Measurements from ENCODE around the gene AK8.

AK8 gene, protein sequence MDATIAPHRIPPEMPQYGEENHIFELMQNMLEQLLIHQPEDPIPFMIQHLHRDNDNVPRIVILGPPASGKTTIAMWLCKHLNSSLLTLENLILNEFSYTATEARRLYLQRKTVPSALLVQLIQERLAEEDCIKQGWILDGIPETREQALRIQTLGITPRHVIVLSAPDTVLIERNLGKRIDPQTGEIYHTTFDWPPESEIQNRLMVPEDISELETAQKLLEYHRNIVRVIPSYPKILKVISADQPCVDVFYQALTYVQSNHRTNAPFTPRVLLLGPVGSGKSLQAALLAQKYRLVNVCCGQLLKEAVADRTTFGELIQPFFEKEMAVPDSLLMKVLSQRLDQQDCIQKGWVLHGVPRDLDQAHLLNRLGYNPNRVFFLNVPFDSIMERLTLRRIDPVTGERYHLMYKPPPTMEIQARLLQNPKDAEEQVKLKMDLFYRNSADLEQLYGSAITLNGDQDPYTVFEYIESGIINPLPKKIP

DNA sequence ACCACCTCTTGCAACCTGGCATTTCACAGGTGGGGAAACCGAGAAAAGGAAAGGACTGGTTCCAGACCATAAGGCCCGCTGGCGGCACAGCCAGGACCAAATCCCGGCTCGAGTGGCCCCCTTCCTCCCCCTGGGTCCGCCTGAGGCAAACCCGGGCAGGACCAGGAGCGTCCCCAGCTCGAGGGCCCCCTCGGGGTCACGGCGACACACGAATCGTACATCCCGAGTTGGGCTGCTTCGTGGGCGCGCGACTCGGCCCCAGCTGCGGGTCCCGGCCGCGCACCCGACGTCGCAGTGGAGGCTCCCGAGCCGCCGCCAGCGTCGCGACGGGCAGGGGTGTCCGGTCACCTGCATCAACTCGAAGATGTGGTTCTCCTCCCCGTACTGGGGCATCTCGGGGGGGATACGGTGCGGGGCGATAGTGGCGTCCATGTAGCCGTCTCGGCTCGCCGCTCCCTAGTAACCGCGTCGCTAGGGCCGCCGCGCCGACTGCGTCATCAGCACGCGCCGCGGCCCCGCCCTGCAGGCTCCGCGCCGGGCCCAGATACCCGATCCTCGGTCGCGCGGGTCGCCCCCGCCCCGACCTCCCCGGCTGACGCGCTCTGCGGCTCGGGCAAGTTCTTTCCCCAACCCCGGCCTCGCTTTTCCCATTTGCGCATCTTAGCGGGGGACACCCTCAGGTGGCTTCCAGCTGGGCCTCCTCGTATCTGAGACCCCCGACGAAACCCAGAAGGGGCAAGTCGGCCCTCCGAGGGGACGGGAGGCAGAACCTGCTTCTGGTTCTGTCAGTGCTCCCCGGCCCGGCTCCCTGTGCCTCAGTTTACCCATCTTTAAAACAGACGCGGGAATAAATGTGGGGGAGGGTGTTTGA lies at the start of gene AK8:
Gene AK8, minus strand, starts transcription at position 461 of the 871 bp plus-strand sequence. Its CDS starts 29 bp downstream, at position 432.
- DNase-seq (ENCODE audit: low read depth in 2 of 2), result peak; percentile 30 to 43

DNA sequence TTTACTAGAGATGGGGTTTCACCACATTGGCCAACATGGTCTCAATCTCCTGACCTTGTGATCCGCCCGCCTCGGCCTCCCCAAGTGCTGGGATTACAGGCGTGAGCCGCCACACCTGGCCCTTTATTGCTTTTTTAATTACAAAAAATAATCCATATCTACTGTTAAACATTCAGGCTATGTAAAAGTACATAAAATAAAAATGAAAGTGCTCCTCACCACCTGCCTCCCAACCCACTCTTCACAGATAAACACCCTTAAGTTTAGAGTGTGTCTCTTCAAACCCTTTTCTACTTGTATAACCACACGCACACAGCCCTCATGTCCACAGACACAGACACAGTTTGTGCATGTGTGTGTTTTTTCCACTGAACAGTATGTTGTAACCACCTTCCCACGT lies 49.6 kb upstream of the AK8 start:
- no peak for DNase-seq (ENCODE audit: low read depth in 2 of 2)

DNA sequence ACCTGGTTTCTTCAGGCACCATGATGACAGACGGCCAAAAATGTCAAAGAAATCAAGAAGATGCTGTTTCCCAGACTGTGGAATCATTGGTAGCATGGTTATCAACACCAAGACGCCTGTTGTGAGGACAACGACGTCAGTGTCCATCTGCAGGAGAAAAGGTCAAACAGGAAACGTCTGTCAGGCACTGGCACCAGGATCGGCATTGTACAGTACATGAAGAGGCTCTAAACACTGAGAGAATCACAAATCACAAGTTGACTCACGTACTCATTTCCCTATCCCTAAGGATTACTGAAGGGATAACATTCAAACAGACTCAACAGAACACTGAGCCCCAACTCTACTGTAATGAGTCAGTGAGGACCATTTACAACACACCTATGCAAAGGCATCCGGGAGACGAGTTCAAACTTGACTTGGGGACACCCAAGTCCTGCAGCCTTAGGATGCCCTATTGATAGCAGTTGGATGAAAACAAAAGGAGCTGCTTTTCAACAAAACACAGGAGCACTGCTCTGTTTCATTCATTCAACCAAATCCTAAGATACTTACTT lies 45.3 kb upstream of the AK8 start:
- DNase-seq (ENCODE audit: low read depth in 2 of 2), result no peak

DNA sequence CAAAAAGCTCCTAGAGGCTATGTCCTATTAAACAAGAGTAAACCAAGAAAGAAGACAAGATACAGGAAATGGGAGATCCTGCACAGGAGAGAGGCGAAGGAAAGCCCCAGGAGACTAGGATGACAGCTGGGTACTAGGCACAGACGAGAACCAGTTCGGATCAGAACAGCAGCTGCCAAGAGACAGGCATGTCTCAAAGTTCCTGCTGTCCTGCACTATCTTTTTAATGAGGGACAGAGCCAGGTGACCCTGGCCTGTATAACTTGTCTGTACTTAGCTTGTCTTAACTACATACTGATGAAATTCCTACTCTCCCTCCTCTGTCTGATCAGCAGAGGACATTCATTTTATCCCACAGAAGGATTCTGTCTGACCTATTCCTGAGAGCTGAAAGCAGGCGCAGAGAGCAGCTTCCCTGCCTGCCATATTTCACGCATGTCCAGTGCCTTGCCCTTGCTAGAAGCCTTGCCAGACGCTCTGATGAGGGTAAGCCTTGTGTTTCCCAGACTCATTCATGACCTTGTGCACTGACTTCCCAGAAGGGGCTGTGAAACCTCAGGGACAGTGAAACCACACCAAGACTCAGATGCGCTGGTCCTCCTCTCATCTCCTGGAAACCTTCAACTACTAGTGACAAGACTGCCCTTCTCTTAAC lies 41.7 kb upstream of the AK8 start:
- no peak for DNase-seq (ENCODE audit: low read depth in 2 of 2)

DNA sequence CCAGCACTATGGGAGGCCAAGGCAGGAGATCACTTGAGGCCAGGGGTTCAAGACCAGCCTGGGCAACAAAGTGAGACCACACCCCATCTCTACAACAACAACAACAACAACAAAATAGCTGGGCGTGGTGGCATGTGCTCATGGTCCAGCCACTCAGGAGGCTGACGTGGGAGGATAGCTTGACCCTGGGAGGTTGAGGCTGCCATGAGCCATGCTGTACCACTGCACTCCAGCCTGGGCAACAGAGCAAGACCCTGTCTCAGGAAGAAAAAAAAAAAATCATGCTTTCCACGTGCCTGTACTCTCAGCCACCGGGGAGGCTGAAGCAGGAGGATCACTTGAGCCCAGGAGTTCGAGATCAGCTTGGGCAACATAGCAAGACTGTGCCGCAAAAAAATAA lies 36.8 kb upstream of the AK8 start:
- no peak for DNase-seq (ENCODE audit: low read depth in 2 of 2)

DNA sequence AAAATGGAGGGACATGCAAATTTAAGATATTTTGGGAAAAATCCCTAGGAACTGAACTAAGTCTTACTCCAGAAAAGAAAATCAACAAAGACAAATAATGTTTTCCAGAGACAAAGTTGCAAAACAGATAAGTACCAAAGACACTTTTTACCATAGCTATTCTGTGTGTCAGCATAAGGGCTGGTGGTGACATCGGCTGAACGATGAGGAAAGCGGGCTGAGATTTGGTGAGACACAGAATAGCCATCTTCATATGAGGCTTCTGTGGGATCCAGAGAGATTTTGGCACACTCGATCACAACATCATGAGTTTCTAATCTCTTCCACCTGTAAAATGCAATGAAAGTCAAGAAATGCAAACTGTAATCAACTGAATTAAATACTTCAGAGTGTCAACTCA lies 34.0 kb upstream of the AK8 start:
- no peak for DNase-seq (ENCODE audit: low read depth in 2 of 2)

DNA sequence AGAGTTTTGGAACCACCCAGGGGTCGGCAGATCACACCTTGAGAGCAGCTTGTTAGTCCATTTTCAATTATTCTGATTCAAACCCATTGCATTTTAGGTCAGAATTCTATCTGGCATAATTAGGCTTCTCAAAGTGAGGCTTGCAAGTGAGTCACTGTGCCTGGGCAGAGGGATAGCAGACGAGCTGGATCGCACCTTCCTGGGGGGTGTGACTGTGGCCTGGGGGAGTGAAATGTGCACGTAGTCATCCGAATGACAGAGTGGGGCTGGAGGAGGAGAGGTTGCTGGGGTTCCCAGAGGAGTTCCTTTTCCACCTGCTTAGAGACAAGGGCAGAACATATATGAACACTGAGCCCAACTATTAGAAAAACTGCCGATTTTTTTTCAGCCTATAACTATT lies 32.3 kb upstream of the AK8 start:
- no peak for DNase-seq (ENCODE audit: low read depth in 2 of 2)

DNA sequence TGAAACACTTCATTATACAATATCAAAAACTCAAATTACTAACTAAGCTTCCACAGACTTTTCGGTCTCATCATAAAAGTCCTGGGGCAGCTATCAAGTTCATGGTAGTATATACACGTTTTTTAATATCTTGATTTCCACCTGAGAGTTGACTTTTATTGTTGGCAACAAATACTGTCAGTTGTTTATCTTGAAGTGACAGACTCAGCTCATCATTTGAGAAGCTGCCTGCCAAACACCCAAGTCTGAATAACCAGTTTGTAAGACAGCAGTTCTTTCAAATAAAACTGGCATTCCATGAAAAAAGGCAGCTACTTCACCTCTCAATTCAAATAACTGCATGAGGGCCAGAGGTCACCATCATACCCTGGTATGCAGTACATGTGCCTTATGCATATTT lies 31.2 kb upstream of the AK8 start:
- no peak for DNase-seq (ENCODE audit: low read depth in 2 of 2)

DNA sequence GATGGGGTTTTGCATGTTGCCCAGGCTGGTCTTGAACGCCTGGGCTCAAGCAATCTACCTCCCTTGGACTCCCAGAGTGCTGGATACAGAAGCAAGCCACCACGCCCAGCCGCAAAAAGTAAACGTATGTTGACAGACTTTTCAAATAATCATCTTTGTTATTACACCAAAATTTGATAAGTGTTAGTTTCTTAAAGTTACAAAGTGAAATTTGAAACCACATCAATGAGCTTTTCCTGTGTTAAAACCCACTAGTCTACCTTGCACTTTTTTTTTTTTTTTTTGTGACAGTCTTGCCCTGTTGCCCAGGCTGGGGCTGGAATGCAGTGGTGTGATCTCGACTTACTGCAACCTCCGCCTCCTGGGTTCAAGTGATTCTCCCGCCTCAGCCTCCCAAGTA lies 30.6 kb upstream of the AK8 start:
- no peak for DNase-seq (ENCODE audit: low read depth in 2 of 2)

DNA sequence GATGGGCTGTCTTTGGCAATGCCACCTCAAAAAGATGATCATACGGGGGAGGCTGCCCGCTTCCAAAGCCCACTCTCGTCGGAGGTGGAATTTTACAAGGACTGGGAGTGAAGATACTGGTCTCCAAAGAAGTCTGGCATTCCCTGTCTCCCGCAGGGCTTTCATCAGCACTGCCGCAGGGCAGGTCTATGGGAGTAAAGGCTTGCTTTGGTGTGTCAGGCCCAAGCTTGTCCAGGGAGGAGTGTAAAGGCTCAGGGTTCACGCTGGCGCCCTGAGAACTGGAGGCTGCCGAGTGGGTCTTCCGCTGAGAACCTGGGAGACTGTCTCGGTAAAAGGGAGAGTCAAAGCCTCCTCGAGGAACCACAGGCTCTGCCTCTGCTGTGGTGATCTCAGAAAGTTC lies 27.6 kb upstream of the AK8 start:
- no peak for DNase-seq (ENCODE audit: low read depth in 2 of 2)

DNA sequence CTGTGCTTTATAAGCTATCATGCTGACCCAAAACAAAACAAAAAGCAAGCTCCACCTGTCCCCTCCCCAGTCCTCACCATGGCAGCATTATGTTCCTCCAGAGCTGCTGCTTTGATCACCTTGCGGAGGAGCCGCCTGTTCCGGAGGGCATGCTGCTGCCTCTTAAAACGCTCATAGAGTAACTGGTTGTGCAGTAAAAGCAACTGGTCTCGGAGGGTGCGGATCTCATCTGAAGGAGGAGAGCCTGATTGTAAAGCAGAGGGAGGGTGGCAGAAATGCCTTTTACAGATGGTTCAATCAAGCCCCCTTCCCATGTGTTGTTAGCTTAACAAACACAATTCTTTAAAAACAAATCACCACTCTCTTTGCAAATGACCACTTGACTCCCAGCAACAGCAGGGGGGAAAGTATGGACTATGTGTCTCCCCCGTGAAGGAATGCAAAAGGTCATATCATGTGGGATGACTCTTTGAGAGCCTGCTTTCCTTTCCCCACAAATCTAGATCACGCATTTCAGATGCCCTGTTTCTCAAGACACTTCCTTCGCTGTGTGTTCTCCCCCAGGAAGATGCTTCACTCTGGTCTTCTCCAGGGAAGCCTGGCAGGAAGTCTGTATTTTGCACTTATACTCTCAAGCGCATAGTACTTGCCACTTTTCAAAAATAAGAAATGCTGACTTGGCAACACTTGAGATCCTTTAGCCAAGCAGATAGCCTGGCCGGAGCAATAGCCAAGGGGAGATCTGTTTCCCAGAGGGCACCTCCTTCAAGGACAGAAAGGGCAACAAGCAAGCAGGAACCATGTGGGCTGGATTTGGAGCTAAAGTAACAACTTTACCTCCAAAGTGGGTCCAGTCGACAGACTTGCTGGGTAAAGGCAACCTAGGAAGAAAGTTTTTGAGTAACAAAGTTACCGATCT lies 25.7 kb upstream of the AK8 start:
- DNase-seq (ENCODE audit: low read depth in 2 of 2), result no peak

DNA sequence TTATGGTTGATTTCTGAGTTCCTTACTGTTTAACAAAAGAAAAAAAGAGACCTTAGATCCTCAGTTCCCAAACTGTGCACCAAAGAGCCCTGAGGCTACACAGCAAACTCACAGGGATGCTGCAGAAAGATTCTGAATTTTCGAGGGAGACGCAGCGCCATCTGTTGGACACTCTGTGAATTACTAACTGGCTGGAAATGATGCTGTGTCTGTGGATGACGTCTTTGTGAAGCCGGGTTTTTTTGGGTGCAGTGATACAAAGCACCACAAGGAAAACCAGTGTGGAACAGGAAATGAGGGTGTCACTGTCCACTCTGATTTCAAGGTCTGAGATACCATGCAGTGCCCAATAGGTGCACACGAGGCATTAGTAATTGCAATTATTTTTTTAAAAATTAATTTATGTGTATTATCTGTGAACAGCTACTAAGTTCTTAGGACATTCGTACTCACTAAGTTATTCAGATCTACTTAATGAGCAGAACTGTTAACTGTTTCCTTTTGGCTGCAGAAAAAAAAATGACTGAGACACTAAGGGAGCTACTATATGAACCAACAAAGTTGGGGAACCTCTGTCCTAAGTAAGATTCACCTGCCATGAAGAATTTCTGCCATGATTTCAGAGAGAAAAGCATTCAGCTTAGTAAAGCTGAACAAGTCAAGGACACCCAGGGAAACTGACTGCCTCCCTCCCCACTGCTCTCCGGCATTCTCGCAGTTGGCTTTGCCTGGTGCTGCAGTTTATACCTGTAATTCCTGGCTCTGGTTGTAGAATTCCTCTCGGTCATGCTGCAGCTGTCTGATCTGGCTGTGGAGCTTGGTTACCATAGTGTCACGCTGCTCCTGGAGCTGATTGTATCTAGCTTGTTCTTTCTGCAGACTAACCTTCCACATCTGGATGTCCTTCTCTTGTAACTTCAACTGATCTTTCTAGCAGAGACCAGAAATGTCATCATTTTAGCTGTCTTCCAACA lies 24.1 kb upstream of the AK8 start:
- peak; percentile 47 to 53 for DNase-seq (ENCODE audit: low read depth in 2 of 2)

DNA sequence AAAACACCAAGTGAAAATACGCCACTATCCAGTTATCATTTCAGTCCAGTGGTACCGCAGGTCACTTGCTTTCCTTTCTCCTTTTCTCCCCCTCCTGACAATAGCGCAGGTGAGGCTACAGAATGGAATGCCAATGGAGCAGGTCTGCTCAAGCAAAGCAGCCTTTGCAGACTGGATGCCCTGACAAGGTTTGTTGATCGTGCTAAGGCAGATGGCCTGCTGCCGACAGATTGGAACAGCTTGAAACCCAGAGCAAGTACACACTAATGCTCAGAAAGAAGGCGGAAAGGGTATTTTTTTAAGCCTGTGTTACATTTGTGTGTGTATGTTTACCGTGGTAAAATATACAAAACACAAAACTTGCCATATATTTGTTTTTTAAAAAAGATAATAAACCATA lies 20.0 kb upstream of the AK8 start:
- DNase-seq (ENCODE audit: low read depth in 2 of 2), result no peak

DNA sequence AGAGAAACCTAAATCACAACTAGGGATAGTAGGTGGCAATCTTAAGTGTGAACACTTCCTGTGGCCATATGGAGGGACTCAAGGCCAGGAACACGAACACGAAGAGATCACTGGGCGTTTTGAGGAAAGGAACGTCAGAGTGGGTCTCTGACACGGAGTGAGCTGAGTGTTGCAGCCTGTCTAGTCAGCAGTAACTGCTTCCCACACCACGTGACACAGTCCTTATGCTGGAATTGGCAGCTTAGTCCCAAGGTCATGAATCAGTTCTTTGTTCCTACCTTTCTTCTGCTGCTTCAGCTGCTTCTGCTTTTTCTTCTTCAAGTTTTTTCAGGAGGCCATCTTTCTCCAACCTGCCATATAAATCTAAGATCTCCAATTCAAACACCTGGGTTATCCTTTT lies 18.8 kb upstream of the AK8 start:
- no peak for DNase-seq (ENCODE audit: low read depth in 2 of 2)

DNA sequence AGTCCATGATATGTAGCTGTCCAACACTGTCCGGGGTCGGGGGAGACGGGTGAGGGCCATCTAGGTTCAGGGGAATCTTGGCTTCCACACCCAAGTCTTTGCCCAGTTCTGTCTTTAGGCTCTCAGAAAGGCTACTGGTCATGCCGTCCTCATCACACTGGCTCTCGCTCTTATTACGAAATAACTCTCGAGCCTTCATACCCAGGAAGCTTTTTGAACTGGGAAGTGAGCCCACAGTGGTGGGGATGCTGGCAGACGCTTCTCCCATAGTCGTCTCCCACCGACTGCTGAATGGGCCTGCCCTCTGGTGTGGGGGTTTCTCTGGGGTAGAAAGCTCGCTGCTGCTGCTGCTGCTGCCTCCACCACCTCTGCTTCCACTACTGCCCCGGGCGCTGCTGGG lies 18.2 kb upstream of the AK8 start:
- no peak for DNase-seq (ENCODE audit: low read depth in 2 of 2)

DNA sequence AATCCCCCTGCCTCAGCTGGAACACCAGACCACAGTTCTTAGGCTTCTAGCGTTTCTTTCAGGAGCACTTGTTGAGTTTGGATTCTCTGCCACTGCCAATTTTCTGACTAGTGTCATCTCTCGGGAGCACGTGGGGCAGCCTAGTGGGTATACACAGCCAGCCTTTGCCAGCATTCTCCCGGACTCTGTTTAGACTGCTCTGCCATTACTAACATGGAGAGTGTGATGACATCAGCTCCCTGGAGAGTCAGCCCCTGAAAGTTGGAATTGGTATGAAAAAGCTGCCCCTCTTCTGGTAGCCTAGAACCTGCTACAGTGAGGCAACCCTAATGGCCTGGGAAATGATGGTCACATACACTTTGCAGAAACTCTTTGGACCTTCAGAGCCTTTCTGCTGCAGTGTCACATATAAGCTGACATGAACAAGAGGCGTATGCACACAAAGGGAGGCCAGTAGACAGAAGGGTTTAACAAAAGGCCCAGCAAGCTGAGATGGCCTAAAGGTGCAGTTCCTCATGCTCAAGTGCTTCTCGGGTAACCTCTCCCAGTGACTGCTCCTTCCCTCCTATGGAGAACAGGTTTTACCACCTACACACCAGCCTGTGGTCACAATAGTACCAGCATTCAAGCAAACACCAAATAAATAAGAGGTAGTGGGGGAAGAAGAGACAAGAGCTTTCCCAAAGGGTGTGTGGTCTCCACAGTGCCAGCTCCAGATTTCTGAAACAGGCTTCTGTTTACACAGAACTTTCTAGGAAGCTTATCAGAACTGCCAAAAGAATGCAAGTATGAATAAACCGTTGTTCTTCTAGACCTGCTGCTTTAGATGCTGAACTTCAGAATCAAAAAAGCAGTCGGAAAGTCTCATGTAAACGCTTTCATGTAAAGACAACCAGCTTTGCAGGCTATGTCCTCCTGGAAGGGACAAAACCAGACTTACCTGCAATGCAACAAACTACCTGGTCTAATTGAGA lies 17.1 kb upstream of the AK8 start:
- DNase-seq (ENCODE audit: low read depth in 2 of 2), result no peak

DNA sequence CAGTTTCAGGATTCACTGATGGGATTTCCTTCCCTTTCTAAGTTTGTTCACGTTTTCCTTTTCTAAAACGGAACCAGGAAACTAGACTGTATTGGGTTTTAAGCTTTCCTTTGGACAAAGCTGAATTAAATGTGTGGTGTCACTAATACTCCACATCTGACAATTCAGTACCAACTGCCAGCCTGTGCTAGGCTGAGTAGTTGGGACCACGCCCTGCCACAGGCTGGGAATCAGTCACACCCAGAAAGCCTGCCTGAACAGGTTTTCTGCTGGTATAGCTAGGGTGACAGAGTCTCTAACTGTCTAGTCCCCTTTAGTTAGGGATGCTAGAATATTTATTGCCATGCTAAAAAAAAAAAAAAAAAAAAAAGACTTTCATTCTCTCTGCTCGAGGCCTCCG lies 16.3 kb upstream of the AK8 start:
- DNase-seq (ENCODE audit: low read depth in 2 of 2), result no peak

DNA sequence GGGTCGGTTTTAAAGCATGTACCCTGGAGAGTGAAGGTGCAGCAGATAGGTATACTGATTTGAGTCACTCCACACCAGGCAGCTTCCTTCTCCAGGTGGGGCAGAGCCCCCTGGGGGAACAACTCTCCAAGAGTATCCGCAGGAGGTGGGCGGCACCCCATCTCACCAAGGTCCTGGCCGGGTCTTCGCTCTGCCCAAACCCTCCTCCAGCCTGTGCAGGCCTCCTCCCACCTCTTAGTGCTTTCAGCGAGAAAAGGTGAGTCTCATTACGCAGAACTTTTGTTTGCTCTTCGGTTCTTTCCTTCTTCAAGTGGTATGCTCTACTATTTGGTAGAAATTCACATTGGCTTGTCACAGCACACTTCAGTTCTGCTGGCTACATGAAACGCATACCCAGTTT lies 14.3 kb upstream of the AK8 start:
- DNase-seq (ENCODE audit: low read depth in 2 of 2), result no peak

DNA sequence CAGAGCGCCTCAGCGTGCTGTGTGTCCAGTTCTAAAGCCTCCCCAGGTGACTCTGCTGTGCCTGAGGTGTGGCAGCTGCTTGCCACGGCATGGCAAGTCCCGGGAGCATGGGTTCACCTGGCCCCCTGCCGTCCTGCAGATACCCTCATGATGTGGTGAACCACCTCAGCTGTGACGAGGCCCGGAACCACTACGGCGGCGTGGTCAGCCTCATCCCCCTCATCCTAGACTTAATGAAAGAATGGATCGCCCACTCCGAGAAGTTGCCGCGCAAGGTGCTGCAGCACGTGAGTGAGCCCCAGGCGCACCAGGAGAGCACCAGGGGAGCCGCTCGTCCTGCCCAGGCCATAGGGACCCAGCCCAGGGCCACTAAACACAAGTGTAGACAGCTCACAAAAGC lies 10.1 kb upstream of the AK8 start:
- DNase-seq (ENCODE audit: low read depth in 2 of 2), result no peak

Data from fibroblast of skin of left biceps (primary cell).